Measurements from ENCODE around the gene CAPN12. TPM values are rescaled to one million over a fixed set of nuclear protein-coding genes. Genes with fewer than 3 reads are reported as not detected.
"Not testable (repeated sequence)": the region's sequence is repeated elsewhere in the genome, so short reads cannot be mapped to it uniquely, and the experiment has no call there.

CAPN12 gene
- total RNA-seq = 10 to 100 TPM in 5 of 7 donors, 1 to 10 TPM in 2; 9.0 to 25.6 (median 12.6) TPM
- polyA plus RNA-seq = 10 to 100 TPM; 15.2 to 33.3 (median 29.1) TPM
- long read RNA-seq, donor 1 = 0 reads
- long read RNA-seq, donor 2, partial matches to known transcripts = 0 of 1 reads
- long read RNA-seq, donor 2, other reads (novel, unspliced or antisense) = 0 of 1 reads

GRCh38 chr19:38744298-38744681 lies at the start of gene CAPN12:
Gene CAPN12, minus strand, starts transcription at chr19:38744474. Its CDS starts 309 bp downstream, at chr19:38744165.
- intact Hi-C loops (cut with DNase I; ENCODE audit: low total_unique reads) = no loop called here
- Histone ChIP-seq H3K9me3 (no peaks in the 10 kb centered on the region), H3K36me3 (no peaks in the 10 kb centered on the region), H3K27ac (no peak within 1 kb of the TSS), H3K4me3 (no peak within 1 kb of the TSS), H3K27me3 (replicated peaks in 1 of 7) (no peaks in the 10 kb centered on the region), H3K4me1 (peaks cover 0 to 17% (median 2%) of the 10 kb centered on the region in 6 donors)
- no peak for DNase-seq
- TF ChIP-seq CTCF (IDR thresholded peaks at IDR 0.05 in 8 of 11, conservative IDR thresholded peaks at IDR 0.05 in 3 of 11) (no peak), POLR2A (IDR thresholded peaks at IDR 0.05) (no peak), POLR2AphosphoS5 (IDR thresholded peaks at IDR 0.05) (no peak)
- WGBS, 5 donors = 82 to 93% (median 87%) methylated on average over 10 of the region's 10 CpGs

GRCh38 chr19:38793671-38794070 lies 49.4 kb upstream of the CAPN12 start:
- Histone ChIP-seq H3K4me1 (peaks cover 0 to 20% (median 10%) of the 10 kb centered on the region in 6 donors), H3K36me3 (no peaks in the 10 kb centered on the region), H3K4me3 (no peak overlapping the region), H3K9me3 (no peaks in the 10 kb centered on the region), H3K27ac (peak overlapping the region in 7 of 8 donors; percentile 5 to 83 (median 70)), H3K27me3 (replicated peaks in 1 of 7) (peaks cover 0 to 5% (median 0%) of the 10 kb centered on the region in 7 donors)
- intact Hi-C loops (cut with DNase I; ENCODE audit: low total_unique reads) = no loop called here
- WGBS, 5 donors = 92 to 96% (median 93%) methylated on average over 5 of the region's 5 CpGs
- TF ChIP-seq POLR2A (IDR thresholded peaks at IDR 0.05) = no peak
- no peak for TF ChIP-seq POLR2AphosphoS5 (IDR thresholded peaks at IDR 0.05)
- no peak for TF ChIP-seq CTCF (IDR thresholded peaks at IDR 0.05 in 8 of 11, conservative IDR thresholded peaks at IDR 0.05 in 3 of 11)
- no peak for DNase-seq

- peak overlapping the region in 7 of 8 donors; percentile 5 to 83 (median 70) for H3K27ac ChIP-seq
Measured at GRCh38 chr19:38793177-38793576, 48.9 kb upstream of the CAPN12 start.

GRCh38 chr19:38792250-38793111 lies 48.2 kb upstream of the CAPN12 start:
- Histone ChIP-seq H3K27me3 (replicated peaks in 1 of 7) (peaks cover 0 to 5% (median 0%) of the 10 kb centered on the region in 7 donors), H3K36me3 (no peaks in the 10 kb centered on the region), H3K27ac (peak overlapping the region in 7 of 8 donors; percentile 5 to 83 (median 70)), H3K4me1 (peaks cover 0 to 20% (median 10%) of the 10 kb centered on the region in 6 donors), H3K4me3 (peak overlapping the region in 7 of 8 donors; percentile 13 to 67 (median 34)), H3K9me3 (no peaks in the 10 kb centered on the region)
- intact Hi-C loops (cut with DNase I; ENCODE audit: low total_unique reads) = no loop called here
- peak; percentile 92 for DNase-seq
- 11 to 33% (median 11%) methylated on average over 18 to 65 of the region's 71 CpGs for WGBS, 5 donors
- peak in 9 of 11 experiments; percentile 36 to 63 (median 49) for TF ChIP-seq CTCF (IDR thresholded peaks at IDR 0.05 in 8 of 11, conservative IDR thresholded peaks at IDR 0.05 in 3 of 11)
- TF ChIP-seq POLR2A (IDR thresholded peaks at IDR 0.05) = no peak
- TF ChIP-seq POLR2AphosphoS5 (IDR thresholded peaks at IDR 0.05) = peak; percentile 66 to 82 (median 76)

More at GRCh38 chr19:38793177-38793576, 48.9 kb upstream of the CAPN12 start:
- 58 to 73% (median 66%) methylated on average over 8 of the region's 8 CpGs for WGBS, 5 donors
- Histone ChIP-seq H3K4me1 (peaks cover 0 to 20% (median 10%) of the 10 kb centered on the region in 6 donors), H3K9me3 (no peaks in the 10 kb centered on the region), H3K36me3 (no peaks in the 10 kb centered on the region), H3K27me3 (replicated peaks in 1 of 7) (peaks cover 0 to 5% (median 0%) of the 10 kb centered on the region in 7 donors), H3K4me3 (peak overlapping the region in 1 of 8 donors; percentile 34)
- no peak for DNase-seq
- no peak for TF ChIP-seq POLR2AphosphoS5 (IDR thresholded peaks at IDR 0.05)
- intact Hi-C loops (cut with DNase I; ENCODE audit: low total_unique reads) = no loop called here

GRCh38 chr19:38791451-38792064 lies 47.3 kb upstream of the CAPN12 start:
- intact Hi-C loops (cut with DNase I; ENCODE audit: low total_unique reads); H3K27me3 ChIP-seq (replicated peaks in 1 of 7); H3K9me3 ChIP-seq; DNase-seq; H3K36me3 ChIP-seq: not testable (repeated sequence)
- Histone ChIP-seq H3K4me1 (peaks cover 0 to 20% (median 10%) of the 10 kb centered on the region in 6 donors), H3K4me3 (peak overlapping the region in 2 of 8 donors; percentile 18 to 48), H3K27ac (peak overlapping the region in 2 of 8 donors; percentile 65 to 70)
- WGBS, 5 donors = no CpG with 5 or more reads among the region's 40 CpGs

GRCh38 chr19:38790507-38791403 lies 46.5 kb upstream of the CAPN12 start:
- 83 to 100% (median 86%) methylated on average over 2 to 18 of the region's 49 CpGs for WGBS, 5 donors
- H3K36me3 ChIP-seq; intact Hi-C loops (cut with DNase I; ENCODE audit: low total_unique reads); H3K9me3 ChIP-seq; H3K27me3 ChIP-seq (replicated peaks in 1 of 7); DNase-seq: not testable (repeated sequence)
- Histone ChIP-seq H3K4me3 (peak overlapping the region in 2 of 8 donors; percentile 18 to 48), H3K27ac (peak overlapping the region in 2 of 8 donors; percentile 65 to 70), H3K4me1 (peaks cover 0 to 20% (median 10%) of the 10 kb centered on the region in 6 donors)
